Neural cell (in vitro differentiated cells): ENCODE data around the gene GCNT1.

Source experiments
- EP300 ChIP-seq: fragments of 450-650 bp; conservative IDR thresholded peaks from 2 replicates; pipeline ENCODE4 v1.6.1; 2014; ENCODE audit warnings: antibody characterized with exemption, mild to moderate bottlenecking, moderate library complexity; ENCODE audit not compliant: poor library complexity, severe bottlenecking
- SMC3 ChIP-seq: fragments of 450-650 bp; conservative IDR thresholded peaks from 2 replicates; pipeline ENCODE4 v1.6.1; 2014; ENCODE audit warnings: antibody characterized with exemption, mild to moderate bottlenecking, moderate library complexity; ENCODE audit not compliant: poor library complexity
- TF ChIP-seq, protein P1 (sequence below): fragments of 450-650 bp; IDR thresholded peaks from 2 replicates; pipeline ENCODE4 v1.5.1; 2014; ENCODE audit warnings: antibody characterized with exemption, mild to moderate bottlenecking, moderate library complexity; ENCODE audit not compliant: poor library complexity, severe bottlenecking

DNA sequence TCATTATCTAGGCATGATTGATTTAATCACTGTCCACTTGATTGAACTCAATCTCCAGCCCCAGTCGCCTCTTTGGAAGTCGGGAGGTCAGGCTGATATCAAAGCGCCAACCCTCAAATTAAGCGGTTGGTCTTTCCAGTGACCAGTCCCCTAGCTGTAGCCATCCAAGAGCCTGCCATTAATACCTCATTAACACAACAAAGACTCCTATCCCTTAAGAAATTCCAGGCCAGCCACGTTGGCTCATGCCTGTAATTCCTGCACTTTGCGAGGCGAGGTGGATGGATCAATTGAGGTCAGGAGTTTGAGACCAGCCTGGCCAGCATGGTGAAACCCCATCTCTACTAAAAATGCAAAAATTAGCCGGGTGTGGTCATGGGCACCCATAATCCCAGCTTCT is 27.4 kb upstream of the GCNT1 start:
- TF ChIP-seq, protein P1, sequence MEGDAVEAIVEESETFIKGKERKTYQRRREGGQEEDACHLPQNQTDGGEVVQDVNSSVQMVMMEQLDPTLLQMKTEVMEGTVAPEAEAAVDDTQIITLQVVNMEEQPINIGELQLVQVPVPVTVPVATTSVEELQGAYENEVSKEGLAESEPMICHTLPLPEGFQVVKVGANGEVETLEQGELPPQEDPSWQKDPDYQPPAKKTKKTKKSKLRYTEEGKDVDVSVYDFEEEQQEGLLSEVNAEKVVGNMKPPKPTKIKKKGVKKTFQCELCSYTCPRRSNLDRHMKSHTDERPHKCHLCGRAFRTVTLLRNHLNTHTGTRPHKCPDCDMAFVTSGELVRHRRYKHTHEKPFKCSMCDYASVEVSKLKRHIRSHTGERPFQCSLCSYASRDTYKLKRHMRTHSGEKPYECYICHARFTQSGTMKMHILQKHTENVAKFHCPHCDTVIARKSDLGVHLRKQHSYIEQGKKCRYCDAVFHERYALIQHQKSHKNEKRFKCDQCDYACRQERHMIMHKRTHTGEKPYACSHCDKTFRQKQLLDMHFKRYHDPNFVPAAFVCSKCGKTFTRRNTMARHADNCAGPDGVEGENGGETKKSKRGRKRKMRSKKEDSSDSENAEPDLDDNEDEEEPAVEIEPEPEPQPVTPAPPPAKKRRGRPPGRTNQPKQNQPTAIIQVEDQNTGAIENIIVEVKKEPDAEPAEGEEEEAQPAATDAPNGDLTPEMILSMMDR: no peak
- TF ChIP-seq EP300 (no peak), SMC3 (no peak)
